Skeletal muscle satellite cell (primary cell): ENCODE results near the gene ZDHHC11.
"Not testable (repeated sequence)": the region's sequence is repeated elsewhere in the genome, so short reads cannot be mapped to it uniquely, and the experiment has no call there.

Experiments
- H3K27me3 ChIP-seq: 2 replicates; pipeline ENCODE4 v1.7.0; 2013; ENCODE audit warnings: low read length; ENCODE audit not compliant: control insufficient read depth, insufficient read depth
- H3K36me3 ChIP-seq: 2 replicates; pipeline ENCODE4 v1.7.0; 2013; ENCODE audit warnings: mild to moderate bottlenecking, control low read depth, low read length; ENCODE audit not compliant: insufficient read depth
- H3K4me1 ChIP-seq: 2 replicates; pipeline ENCODE4 v1.7.0; 2013; ENCODE audit warnings: low read length; ENCODE audit not compliant: control insufficient read depth, insufficient read depth
- H3K4me2 ChIP-seq: 2 replicates; pipeline ENCODE4 v1.7.0; 2013; ENCODE audit warnings: mild to moderate bottlenecking, low read length
- H3K4me3 ChIP-seq: 2 replicates; pipeline ENCODE4 v1.7.0; 2013; ENCODE audit warnings: low read length
- H3K9ac ChIP-seq: 2 replicates; pipeline ENCODE4 v1.7.0; 2013; ENCODE audit warnings: mild to moderate bottlenecking, low read depth, low read length, moderate library complexity
- H3K9me3 ChIP-seq: replicated peaks from 2 replicates; pipeline ENCODE4 v1.7.0; 2013; ENCODE audit warnings: mild to moderate bottlenecking, control low read depth, low read length

ZDHHC11 gene

DNA sequence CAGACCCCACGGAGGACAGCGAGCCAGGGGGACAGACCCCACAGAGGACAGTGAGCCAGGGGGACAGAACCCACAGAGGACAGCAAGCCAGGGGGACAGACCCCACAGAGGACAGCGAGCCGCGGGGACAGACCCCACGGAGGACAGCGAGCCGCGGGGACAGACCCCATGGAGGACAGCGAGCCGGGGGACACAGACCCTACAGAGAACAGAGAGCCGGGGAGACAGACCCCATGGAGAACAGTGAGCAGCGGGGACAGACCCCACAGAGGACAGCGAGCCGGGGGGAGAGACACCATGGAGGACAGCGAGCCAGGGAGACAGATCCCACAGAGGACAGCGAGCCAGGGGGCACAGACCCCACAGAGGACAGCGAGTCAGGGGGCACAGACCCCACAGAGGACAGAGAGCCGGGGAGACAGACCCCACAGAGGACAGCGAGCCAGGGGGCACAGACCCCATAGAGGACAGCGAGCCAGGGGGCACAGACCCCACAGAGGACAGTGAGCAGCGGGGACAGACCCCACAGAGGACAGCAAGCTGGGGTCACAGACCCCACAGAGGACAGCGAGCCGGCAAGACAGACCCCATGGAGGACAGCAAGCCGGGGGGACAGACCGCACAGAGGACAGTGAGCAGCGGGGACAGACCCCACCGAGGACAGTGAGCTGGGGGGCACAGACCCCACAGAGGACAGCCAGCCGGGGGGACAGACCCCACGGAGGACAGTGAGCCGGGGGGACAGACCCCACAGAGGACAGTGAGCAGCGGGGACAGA lies 4.4 kb upstream of the ZDHHC11 start:
- Histone ChIP-seq H3K27me3 (peaks cover 25% of the 10 kb centered on the region), H3K9me3 (no peaks in the 10 kb centered on the region), H3K36me3 (no peaks in the 10 kb centered on the region), H3K9ac (no peak overlapping the region), H3K4me3 (no peak overlapping the region), H3K4me1 (no peaks in the 10 kb centered on the region), H3K4me2 (no peak overlapping the region)

DNA sequence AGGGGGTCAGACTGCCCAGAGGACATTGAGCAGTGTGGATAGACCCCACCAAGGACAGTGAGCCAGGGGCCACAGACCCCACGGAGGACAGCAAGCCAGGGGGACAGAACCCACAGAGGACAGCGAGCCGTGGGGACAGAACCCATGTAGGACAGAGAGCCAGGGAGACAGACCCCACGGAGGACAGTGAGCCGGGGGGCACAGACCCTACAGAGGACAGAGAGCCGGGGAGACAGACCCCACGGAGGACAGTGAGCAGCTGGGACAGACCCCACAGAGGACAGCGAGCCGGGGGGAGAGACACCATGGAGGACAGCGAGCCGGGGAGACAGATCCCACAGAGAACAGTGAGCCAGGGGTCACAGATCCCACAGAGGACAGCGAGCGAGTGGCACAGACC lies 3.4 kb upstream of the ZDHHC11 start:
- no peak overlapping the region for H3K4me2 ChIP-seq
- no peak overlapping the region for H3K9ac ChIP-seq
- no peaks in the 10 kb centered on the region for H3K4me1 ChIP-seq
- peaks cover 35% of the 10 kb centered on the region for H3K27me3 ChIP-seq
- no peaks in the 10 kb centered on the region for H3K9me3 ChIP-seq
- no peaks in the 10 kb centered on the region for H3K36me3 ChIP-seq
- no peak overlapping the region for H3K4me3 ChIP-seq

DNA sequence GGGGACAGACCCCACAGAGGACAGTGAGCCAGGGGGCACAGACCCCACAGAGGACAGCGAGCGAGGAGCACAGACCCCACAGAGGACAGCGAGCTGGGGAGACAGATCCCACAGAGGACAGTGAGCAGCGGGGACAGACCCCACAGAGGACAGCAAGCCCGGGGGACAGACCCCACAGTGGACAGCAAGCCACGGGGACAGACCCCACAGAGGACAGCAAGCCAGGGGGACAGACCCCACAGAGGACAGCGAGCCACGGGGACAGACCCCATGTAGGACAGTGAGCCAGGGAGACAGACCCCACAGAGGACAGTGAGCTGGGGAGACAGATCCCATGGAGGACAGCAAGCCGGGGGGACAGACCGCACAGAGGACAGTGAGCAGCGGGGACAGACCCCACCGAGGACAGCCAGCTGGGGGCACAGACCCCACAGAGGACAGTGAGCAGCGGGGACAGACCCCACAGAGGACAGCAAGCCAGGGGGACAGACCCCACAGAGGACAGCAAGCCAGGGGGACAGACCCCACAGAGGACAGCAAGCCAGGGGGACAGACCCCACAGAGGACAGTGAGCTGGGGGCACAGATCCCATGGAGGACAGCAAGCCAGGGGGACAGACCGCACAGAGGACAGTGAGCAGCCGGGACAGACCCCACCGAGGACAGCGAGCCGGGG lies 2.8 kb upstream of the ZDHHC11 start:
- not testable (repeated sequence) for H3K9ac ChIP-seq, H3K4me2 ChIP-seq, H3K36me3 ChIP-seq, H3K4me3 ChIP-seq, H3K9me3 ChIP-seq, H3K4me1 ChIP-seq
- H3K27me3 ChIP-seq, result peaks cover 35% of the 10 kb centered on the region

DNA sequence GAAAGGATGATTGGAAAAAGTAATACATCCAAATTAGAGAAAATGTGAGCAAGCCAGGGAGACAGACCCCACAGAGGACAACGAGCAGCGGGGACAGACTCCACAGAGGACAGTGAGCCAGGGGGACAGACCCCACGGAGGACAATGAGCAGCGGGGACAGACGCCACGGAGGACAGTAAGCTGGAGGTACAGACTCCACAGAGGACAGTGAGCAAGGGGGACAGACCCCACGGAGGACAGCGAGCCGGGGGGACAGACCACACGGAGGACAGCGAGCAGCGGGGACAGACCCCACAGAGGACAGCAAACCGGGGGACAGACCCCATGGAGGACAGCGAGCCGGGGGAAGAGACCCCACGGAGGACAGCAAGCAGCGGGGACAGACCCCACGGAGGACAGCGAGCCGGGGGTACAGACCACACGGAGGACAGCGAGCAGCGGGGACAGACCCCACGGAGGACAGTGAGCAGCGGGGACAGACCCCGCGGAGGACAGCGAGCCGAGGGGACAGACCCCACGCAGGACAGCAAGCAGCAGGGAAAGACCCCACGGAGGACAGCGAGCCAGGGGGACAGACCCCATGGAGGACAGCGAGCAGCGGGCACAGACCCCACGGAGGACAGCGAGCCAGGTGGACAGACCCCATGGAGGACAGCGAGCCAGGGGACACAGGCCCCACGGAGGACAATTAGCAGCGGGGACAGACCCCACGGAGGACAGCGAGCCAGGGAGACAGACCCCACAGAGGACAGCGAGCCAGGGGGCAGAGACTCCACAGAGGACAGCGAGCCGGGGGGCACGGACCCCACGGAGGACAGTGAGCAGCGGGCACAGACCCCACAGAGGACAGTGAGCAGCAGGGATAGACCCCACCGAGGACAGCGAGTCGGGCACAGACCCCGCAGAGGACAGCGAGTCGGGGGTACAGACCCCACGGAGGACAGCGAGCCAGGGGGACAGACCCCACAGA lies 1.9 kb upstream of the ZDHHC11 start:
- Histone ChIP-seq H3K4me1 (no peaks in the 10 kb centered on the region), H3K9ac (no peak overlapping the region), H3K27me3 (peaks cover 35% of the 10 kb centered on the region), H3K9me3 (no peaks in the 10 kb centered on the region), H3K4me3 (no peak overlapping the region), H3K36me3 (no peaks in the 10 kb centered on the region), H3K4me2 (no peak overlapping the region)

DNA sequence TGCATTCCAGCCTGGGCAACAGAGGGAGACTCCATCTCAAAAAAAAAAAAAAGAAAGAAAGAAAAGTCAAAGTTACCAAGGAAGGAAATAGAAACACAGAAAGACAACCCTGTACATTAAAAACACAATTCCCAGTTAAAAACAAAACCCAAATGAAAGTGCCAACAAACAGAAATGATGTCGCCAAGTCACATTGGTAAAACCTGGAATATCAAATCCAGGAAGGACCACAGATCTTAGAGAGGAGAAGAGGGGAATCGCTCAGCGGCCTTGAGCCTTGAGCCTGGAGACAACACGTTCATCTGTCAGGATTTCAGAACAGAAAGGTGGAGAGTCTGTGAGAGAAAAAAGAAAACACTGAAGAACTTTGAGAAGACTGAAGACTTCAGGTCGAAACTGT lies 1.2 kb upstream of the ZDHHC11 start:
- peaks cover 35% of the 10 kb centered on the region for H3K27me3 ChIP-seq
- no peak overlapping the region for H3K4me2 ChIP-seq
- no peaks in the 10 kb centered on the region for H3K36me3 ChIP-seq
- no peaks in the 10 kb centered on the region for H3K4me1 ChIP-seq
- H3K9ac ChIP-seq, result no peak overlapping the region
- no peaks in the 10 kb centered on the region for H3K9me3 ChIP-seq
- H3K4me3 ChIP-seq, result no peak overlapping the region

DNA sequence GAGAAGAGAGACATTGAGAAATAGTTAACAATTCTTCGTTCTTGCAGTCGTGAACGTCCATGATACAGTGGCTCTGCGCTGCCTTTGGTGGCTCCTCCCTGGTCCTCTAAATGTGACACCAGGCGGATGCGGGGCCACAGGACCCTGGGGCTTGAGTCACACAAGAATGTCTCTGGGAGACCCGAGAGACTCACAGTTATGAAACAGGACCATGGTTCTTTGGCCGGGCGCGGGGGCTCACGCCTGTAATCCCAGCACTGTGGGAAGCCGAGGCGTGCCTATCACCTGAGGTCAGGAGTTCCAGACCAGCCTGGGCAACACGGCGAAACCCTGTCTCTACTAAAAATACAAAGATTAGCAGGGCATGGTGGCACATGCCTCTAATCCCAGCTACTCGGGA lies 767 bp upstream of the ZDHHC11 start:
- no peak overlapping the region for H3K4me2 ChIP-seq
- H3K4me3 ChIP-seq, result no peak overlapping the region
- H3K9ac ChIP-seq, result no peak overlapping the region

DNA sequence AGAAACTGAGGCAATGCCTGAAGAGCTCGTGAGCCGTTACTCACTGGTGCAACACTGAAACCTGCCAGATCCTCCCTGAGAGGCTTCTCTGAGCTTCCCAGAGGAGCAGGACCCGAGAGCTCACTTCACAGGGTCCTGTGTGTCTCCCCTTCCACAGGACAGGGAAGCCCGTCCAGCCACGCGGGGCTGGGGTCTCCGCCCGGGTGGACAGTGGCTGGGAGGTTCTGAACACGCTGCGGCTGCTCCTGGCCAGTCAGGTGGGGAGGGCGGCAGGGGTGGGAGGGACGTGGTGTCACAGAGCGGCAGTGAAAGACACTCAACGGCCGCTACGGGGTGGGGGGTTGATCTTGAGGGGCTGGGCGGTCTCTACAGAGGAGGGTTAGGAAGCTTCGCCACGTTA lies 290 bp upstream of the ZDHHC11 start:
- H3K27me3 ChIP-seq, result peaks cover 35% of the 10 kb centered on the region
- no peaks in the 10 kb centered on the region for H3K9me3 ChIP-seq
- H3K36me3 ChIP-seq, result no peaks in the 10 kb centered on the region
- no peak overlapping the region for H3K4me2 ChIP-seq
- no peak overlapping the region for H3K4me3 ChIP-seq
- H3K4me1 ChIP-seq, result no peaks in the 10 kb centered on the region
- no peak overlapping the region for H3K9ac ChIP-seq

More for the DNA sequence above, 767 bp upstream of the ZDHHC11 start:
- H3K4me1 ChIP-seq, result no peaks in the 10 kb centered on the region
- H3K36me3 ChIP-seq, result no peaks in the 10 kb centered on the region
- no peaks in the 10 kb centered on the region for H3K9me3 ChIP-seq
- H3K27me3 ChIP-seq, result peaks cover 35% of the 10 kb centered on the region

DNA sequence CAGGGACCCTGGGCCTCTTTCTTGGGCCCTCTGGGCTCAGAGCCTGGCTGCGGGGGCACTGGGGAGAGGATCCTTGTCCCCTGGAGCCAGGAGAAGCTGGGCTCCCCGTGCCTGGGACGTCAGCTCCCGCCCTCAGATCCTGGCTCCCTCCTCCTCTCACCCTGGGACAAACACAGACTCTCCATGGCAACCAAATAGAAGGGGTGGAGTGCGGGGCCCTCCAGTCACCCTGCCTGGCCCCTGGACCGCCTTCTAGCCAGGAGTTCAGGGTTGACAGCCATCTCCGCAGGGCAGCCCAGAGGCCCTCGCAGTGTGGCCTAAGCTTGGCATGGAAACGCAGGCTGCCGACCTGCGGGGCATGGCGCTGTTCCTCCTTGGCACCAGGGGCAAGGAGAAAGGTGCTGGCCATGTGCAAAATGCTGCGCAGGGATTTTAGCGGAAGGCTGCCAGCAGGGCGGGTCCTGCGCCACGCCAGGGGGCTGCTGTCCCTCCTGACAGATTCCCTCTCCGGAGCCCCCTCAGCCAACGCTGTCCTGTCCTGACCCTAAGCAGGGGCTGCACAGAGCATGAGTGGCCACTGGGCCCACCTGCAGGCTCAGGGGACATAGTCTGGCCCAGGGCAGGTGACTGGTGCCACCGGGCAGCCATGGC lies 1.0 kb downstream of the ZDHHC11 start:
- Histone ChIP-seq H3K4me1 (no peaks in the 10 kb centered on the region), H3K27me3 (peaks cover 35% of the 10 kb centered on the region), H3K4me3 (no peak overlapping the region), H3K4me2 (no peak overlapping the region), H3K9ac (no peak overlapping the region), H3K36me3 (no peaks in the 10 kb centered on the region), H3K9me3 (no peaks in the 10 kb centered on the region)

DNA sequence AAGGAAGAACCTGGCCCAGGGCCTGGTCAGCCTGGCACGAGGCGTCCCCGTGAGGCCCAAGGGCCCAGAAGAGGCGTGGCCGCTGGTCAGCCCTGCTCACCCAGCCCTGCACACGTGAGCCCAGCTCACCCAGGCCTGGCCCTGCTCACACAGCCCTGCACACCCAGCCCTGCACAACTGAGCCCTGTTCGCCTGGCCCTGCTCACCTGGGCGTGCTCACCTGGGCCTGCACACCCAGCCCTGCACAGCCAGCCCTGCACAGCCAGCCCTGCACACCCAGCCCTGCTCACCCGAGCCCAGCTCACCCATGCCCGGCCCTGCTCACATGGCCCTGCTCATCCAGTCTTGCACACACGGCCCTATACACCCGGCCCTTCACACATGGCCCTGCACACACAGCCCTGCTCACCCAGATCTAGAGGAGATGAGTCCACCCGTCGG lies 2.1 kb downstream of the ZDHHC11 start:
- Histone ChIP-seq H3K9me3 (no peaks in the 10 kb centered on the region), H3K9ac (no peak overlapping the region), H3K4me1 (no peaks in the 10 kb centered on the region), H3K4me2 (no peak overlapping the region), H3K4me3 (no peak overlapping the region), H3K27me3 (peaks cover 35% of the 10 kb centered on the region), H3K36me3 (no peaks in the 10 kb centered on the region)

DNA sequence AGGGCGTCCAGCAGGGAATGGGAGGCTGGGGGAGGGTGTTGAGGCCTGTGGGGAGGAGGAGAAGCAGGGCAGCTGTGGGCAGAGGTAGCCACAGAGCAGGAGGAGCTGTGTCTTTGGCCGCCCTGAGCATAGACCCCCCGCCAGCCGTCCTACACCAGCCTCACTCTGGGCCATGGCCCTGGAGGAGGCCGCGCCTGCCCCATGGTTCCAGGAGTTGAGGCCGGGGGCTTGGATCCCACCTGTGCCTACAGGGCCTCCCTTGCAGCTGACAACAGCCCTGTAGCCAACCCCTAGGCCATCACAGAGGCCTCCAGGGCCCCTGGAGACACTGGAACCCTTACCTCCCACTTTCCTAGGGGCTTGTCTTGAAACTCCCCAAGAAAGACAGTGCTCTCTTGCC lies 3.0 kb downstream of the ZDHHC11 start:
- not testable (repeated sequence) for H3K36me3 ChIP-seq, H3K9me3 ChIP-seq, H3K4me2 ChIP-seq, H3K4me1 ChIP-seq, H3K9ac ChIP-seq, H3K4me3 ChIP-seq
- H3K27me3 ChIP-seq, result peaks cover 30% of the 10 kb centered on the region

DNA sequence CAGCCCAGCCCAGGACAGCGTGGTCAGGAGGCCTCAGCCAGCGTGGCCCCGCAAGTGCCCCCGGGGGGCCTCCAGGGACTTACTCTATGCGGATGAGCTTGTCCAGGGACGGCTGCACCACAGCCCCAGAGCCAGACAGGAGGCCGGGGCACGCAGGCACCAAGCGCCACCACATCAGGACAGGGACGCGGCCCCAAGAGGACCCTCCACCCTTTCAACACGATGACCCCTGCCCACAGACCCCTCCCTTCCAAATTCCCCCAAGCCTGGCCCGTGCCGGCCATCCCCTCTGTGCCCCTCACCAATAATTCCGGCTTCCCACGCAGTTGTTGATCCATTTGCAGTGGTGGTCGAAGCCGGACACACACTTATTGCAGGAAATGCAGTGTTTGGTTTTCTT lies 3.6 kb downstream of the ZDHHC11 start:
- not testable (repeated sequence) for H3K9me3 ChIP-seq, H3K36me3 ChIP-seq, H3K4me3 ChIP-seq, H3K4me1 ChIP-seq, H3K4me2 ChIP-seq, H3K9ac ChIP-seq
- H3K27me3 ChIP-seq, result peaks cover 25% of the 10 kb centered on the region
